ENCODE measurements around the gene CREG1. TPM values are rescaled to one million over a fixed set of nuclear protein-coding genes. Genes with fewer than 3 reads are reported as not detected.

CREG1 gene
- total and polyA plus RNA-seq, 7 donors: 48.0 to 180 (median 139) TPM

- no peak overlapping the region for H3K4me3 ChIP-seq
- 72 to 88% methylated on average over 5 of the region's 5 CpGs for WGBS, 2 donors
- peaks cover 0 to 30% (median 21%) of the 10 kb centered on the region in 4 donors for H3K4me1 ChIP-seq
Observed at GRCh38 chr1:167548059-167548932, 5.3 kb downstream of the CREG1 start.

GRCh38 chr1:167546935-167547334, 6.6 kb downstream of the CREG1 start:
- intact Hi-C loops (cut with DNase I): no loop called here
- no peak overlapping the region for H3K27ac ChIP-seq
- H3K27me3 ChIP-seq: no peaks in the 10 kb centered on the region
- H3K4me1 ChIP-seq: peaks cover 0 to 17% (median 11%) of the 10 kb centered on the region in 4 donors
- H3K36me3 ChIP-seq: peaks cover 0 to 43% (median 8%) of the 10 kb centered on the region in 4 donors
- no peak for DNase-seq
- H3K4me3 ChIP-seq: no peak overlapping the region
- no peaks in the 10 kb centered on the region for H3K9me3 ChIP-seq
- WGBS, 2 donors: 81 to 89% methylated on average over 1 of the region's 1 CpG
- TF ChIP-seq POLR2A (IDR thresholded peaks at IDR 0.05) (no peak), EP300 (IDR thresholded peaks at IDR 0.05) (no peak), POLR2AphosphoS5 (IDR thresholded peaks at IDR 0.05) (no peak), CTCF (IDR thresholded peaks at IDR 0.05) (no peak)

More at GRCh38 chr1:167548059-167548932, 5.3 kb downstream of the CREG1 start:
- no peaks in the 10 kb centered on the region for H3K27me3 ChIP-seq
- peak overlapping the region; percentile 33 to 55 (median 42) for H3K27ac ChIP-seq
- H3K9me3 ChIP-seq: no peaks in the 10 kb centered on the region
- TF ChIP-seq POLR2A (IDR thresholded peaks at IDR 0.05) (no peak), CTCF (IDR thresholded peaks at IDR 0.05) (no peak), POLR2AphosphoS5 (IDR thresholded peaks at IDR 0.05) (peak in 1 of 4 donors; percentile 60), EP300 (IDR thresholded peaks at IDR 0.05) (no peak)
- DNase-seq: no peak
- peaks cover 0 to 41% (median 8%) of the 10 kb centered on the region in 4 donors for H3K36me3 ChIP-seq
- intact Hi-C loops (cut with DNase I): no loop called here

GRCh38 chr1:167545349-167545748, 8.2 kb downstream of the CREG1 start:
- Histone ChIP-seq H3K4me1 (peaks cover 0 to 10% (median under 1%) of the 10 kb centered on the region in 4 donors), H3K36me3 (peaks cover 3 to 51% (median 8%) of the 10 kb centered on the region in 4 donors), H3K4me3 (no peak overlapping the region), H3K27ac (no peak overlapping the region), H3K9me3 (no peaks in the 10 kb centered on the region), H3K27me3 (no peaks in the 10 kb centered on the region)
- 70 to 86% methylated on average over 4 of the region's 4 CpGs for WGBS, 2 donors
- no peak for TF ChIP-seq CTCF (IDR thresholded peaks at IDR 0.05)
- TF ChIP-seq POLR2A (IDR thresholded peaks at IDR 0.05): no peak
- no peak for TF ChIP-seq EP300 (IDR thresholded peaks at IDR 0.05)
- TF ChIP-seq POLR2AphosphoS5 (IDR thresholded peaks at IDR 0.05): no peak
- DNase-seq: no peak
- intact Hi-C loops (cut with DNase I): no loop called here

- no peak overlapping the region for H3K4me3 ChIP-seq
- H3K9me3 ChIP-seq: no peaks in the 10 kb centered on the region
- DNase-seq: no peak
- intact Hi-C loops (cut with DNase I): no loop called here
- H3K27me3 ChIP-seq: no peaks in the 10 kb centered on the region
- TF ChIP-seq POLR2AphosphoS5 (IDR thresholded peaks at IDR 0.05) (no peak), EP300 (IDR thresholded peaks at IDR 0.05) (no peak), CTCF (IDR thresholded peaks at IDR 0.05) (no peak), POLR2A (IDR thresholded peaks at IDR 0.05) (no peak)
- WGBS, 2 donors: 60 to 80% methylated on average over 3 of the region's 3 CpGs
- H3K27ac ChIP-seq: peak overlapping the region in 1 of 4 donors; percentile 3
- peaks cover 3 to 51% (median 8%) of the 10 kb centered on the region in 4 donors for H3K36me3 ChIP-seq
- peaks cover 0 to 10% (median 0%) of the 10 kb centered on the region in 4 donors for H3K4me1 ChIP-seq
Observed at GRCh38 chr1:167544447-167545093, 9.0 kb downstream of the CREG1 start.

Measured in sigmoid colon (tissue), 7 donors.